Transverse colon (tissue), 4 donors: ENCODE results near the gene MOB3B.

Experiments used
- CTCF ChIP-seq, 5 experiments: fragments of 200-600 bp in 3 of 5; fragments of 450-650 bp in 2 of 5; sonication (generic) in 3 of 5; IDR thresholded peaks; 1 replicate in 2 of 5; 2 replicates in 3 of 5; pipeline ENCODE4 v1.5.1; 2016 to 2017; ENCODE audit warnings: antibody characterized with exemption in 5 of 5, inconsistent platforms in 3 of 5, mild to moderate bottlenecking in 2 of 5, moderate library complexity in 1 of 5
- EP300 ChIP-seq: sonication (generic); formaldehyde crosslinking; IDR thresholded peaks from one replicate; pipeline ENCODE4 v1.6.1; 2017; ENCODE audit warnings: antibody characterized with exemption, low read depth
- POLR2A ChIP-seq: fragments of 450-650 bp; IDR thresholded peaks from one replicate; pipeline ENCODE4 v1.6.1; 2016; ENCODE audit warnings: antibody characterized with exemption, mild to moderate bottlenecking, moderate library complexity
- POLR2AphosphoS5 ChIP-seq, 3 donors: sonication (generic); formaldehyde crosslinking; IDR thresholded peaks; one replicate each; pipeline ENCODE4 v1.6.1; 2016; ENCODE audit warnings: antibody characterized with exemption in 3 of 3

- TF ChIP-seq CTCF (IDR thresholded peaks at IDR 0.05) (no peak), EP300 (no peak), POLR2AphosphoS5 (IDR thresholded peaks at IDR 0.05) (no peak), POLR2A (no peak)
Measured at GRCh38 chr9:27433631-27434325, 95.8 kb downstream of the MOB3B start.
